ENCODE measurements around the gene LRRC4B. TPM values are rescaled to one million over a fixed set of nuclear protein-coding genes. Genes with fewer than 3 reads are reported as not detected.

Gene LRRC4B
- total and polyA plus RNA-seq, 2 of the 13 experiments (the other 11 are each of a cell fraction or from before 2014, with no cell fraction given): not detected

DNA sequence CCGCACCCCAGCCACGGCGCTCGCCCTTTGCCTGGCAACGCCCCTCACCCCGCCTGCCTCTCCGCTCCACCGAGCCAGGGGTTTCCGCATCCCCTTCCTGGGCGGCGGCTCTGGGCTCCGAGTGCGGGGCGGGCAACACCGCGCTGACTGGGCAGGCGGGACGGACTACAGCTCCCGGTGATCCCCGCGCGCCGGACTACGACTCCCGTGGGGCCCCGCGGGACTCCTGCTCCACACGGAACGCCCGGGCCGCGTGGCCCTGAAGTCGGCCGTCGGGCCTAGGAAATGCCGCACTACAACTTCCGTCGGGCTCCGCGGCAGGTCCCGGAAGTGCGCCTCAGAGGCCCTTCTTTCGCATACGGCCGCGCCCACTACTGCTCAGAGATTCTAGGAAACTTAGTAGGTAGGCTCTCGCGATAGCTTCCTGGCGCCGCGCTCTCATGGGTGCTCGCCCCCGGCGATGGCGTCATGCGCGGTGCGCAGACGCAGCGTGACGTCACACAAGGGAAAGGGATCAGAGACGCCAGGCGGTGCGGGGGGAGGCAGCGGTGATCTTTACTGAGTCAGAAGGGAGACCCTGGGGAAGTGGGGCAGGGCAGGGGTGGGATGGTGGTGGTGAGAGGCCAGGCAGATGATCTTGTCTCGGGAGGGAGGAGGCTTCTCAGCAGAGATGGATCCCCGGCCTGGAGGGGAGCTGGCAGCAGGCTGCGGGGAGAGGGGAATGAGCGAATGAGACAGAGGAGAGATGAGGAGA lies 57.0 kb downstream of the LRRC4B start, which contains the start of gene JOSD2 (continued):
- TF ChIP-seq, protein P1, sequence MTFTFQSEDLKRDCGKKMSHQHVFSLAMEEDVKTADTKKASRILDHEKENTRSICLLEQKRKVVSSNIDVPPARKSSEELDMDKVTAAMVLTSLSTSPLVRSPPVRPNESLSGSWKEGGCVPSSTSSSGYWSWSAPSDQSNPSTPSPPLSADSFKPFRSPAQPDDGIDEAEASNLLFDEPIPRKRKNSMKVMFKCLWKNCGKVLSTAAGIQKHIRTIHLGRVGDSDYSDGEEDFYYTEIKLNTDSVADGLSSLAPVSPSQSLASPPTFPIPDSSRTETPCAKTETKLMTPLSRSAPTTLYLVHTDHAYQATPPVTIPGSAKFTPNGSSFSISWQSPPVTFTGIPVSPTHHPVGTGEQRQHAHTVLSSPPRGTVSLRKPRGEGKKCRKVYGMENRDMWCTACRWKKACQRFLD (CRISPR knock-in tag; IDR thresholded peaks at IDR 0.05; ENCODE audit: borderline replicate concordance): no peak
- TF ChIP-seq ZNF674 (CRISPR knock-in tag; IDR thresholded peaks at IDR 0.05; ENCODE audit: low read depth) (no peak), NCOA2 (CRISPR knock-in tag; IDR thresholded peaks at IDR 0.05) (no peak), ZNF883 (CRISPR knock-in tag; IDR thresholded peaks at IDR 0.05; ENCODE audit: not compliant biosample characterization) (no peak), ZNF354B (CRISPR knock-in tag; IDR thresholded peaks at IDR 0.05) (no peak), TMF1 (CRISPR knock-in tag; IDR thresholded peaks at IDR 0.05; ENCODE audit: low read depth) (no peak), ATF1 (CRISPR knock-in tag; IDR thresholded peaks at IDR 0.05) (peak; percentile 95), ZNF891 (CRISPR knock-in tag; IDR thresholded peaks at IDR 0.05) (peak; percentile 17; the same call in 1 of the 2 replicates), ZNF616 (CRISPR knock-in tag; IDR thresholded peaks at IDR 0.05; ENCODE audit: low read depth) (no peak), HDAC6 (IDR thresholded peaks at IDR 0.05; ENCODE audit: low read depth, low read length) (no peak), HDAC2 (CRISPR knock-in tag; IDR thresholded peaks at IDR 0.05) (peak; percentile 31; the same call in 1 of the 2 replicates), ZNF570 (CRISPR knock-in tag; IDR thresholded peaks at IDR 0.05; ENCODE audit: borderline replicate concordance) (no peak), ZNF607 (CRISPR knock-in tag; IDR thresholded peaks at IDR 0.05; ENCODE audit: borderline replicate concordance) (no peak), SRY (CRISPR knock-in tag; IDR thresholded peaks at IDR 0.05) (no peak), MATR3 (CRISPR knock-in tag; IDR thresholded peaks at IDR 0.05) (no peak), ZBTB20 (CRISPR knock-in tag; IDR thresholded peaks at IDR 0.05; ENCODE audit: borderline replicate concordance, low read depth) (no peak), MBNL3 (CRISPR knock-in tag; conservative IDR thresholded peaks at IDR 0.05) (no peak), ZNF274 (CRISPR knock-in tag; IDR thresholded peaks at IDR 0.05) (no peak)
- TF ChIP-seq, protein P2, sequence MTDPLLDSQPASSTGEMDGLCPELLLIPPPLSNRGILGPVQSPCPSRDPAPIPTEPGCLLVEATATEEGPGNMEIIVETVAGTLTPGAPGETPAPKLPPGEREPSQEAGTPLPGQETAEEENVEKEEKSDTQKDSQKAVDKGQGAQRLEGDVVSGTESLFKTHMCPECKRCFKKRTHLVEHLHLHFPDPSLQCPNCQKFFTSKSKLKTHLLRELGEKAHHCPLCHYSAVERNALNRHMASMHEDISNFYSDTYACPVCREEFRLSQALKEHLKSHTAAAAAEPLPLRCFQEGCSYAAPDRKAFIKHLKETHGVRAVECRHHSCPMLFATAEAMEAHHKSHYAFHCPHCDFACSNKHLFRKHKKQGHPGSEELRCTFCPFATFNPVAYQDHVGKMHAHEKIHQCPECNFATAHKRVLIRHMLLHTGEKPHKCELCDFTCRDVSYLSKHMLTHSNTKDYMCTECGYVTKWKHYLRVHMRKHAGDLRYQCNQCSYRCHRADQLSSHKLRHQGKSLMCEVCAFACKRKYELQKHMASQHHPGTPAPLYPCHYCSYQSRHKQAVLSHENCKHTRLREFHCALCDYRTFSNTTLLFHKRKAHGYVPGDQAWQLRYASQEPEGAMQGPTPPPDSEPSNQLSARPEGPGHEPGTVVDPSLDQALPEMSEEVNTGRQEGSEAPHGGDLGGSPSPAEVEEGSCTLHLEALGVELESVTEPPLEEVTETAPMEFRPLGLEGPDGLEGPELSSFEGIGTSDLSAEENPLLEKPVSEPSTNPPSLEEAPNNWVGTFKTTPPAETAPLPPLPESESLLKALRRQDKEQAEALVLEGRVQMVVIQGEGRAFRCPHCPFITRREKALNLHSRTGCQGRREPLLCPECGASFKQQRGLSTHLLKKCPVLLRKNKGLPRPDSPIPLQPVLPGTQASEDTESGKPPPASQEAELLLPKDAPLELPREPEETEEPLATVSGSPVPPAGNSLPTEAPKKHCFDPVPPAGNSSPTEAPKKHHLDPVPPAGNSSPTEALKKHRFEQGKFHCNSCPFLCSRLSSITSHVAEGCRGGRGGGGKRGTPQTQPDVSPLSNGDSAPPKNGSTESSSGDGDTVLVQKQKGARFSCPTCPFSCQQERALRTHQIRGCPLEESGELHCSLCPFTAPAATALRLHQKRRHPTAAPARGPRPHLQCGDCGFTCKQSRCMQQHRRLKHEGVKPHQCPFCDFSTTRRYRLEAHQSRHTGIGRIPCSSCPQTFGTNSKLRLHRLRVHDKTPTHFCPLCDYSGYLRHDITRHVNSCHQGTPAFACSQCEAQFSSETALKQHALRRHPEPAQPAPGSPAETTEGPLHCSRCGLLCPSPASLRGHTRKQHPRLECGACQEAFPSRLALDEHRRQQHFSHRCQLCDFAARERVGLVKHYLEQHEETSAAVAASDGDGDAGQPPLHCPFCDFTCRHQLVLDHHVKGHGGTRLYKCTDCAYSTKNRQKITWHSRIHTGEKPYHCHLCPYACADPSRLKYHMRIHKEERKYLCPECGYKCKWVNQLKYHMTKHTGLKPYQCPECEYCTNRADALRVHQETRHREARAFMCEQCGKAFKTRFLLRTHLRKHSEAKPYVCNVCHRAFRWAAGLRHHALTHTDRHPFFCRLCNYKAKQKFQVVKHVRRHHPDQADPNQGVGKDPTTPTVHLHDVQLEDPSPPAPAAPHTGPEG (CRISPR knock-in tag; IDR thresholded peaks at IDR 0.05): no peak
- TF ChIP-seq, protein P3, sequence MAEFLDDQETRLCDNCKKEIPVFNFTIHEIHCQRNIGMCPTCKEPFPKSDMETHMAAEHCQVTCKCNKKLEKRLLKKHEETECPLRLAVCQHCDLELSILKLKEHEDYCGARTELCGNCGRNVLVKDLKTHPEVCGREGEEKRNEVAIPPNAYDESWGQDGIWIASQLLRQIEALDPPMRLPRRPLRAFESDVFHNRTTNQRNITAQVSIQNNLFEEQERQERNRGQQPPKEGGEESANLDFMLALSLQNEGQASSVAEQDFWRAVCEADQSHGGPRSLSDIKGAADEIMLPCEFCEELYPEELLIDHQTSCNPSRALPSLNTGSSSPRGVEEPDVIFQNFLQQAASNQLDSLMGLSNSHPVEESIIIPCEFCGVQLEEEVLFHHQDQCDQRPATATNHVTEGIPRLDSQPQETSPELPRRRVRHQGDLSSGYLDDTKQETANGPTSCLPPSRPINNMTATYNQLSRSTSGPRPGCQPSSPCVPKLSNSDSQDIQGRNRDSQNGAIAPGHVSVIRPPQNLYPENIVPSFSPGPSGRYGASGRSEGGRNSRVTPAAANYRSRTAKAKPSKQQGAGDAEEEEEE (CRISPR knock-in tag; IDR thresholded peaks at IDR 0.05; ENCODE audit: borderline replicate concordance): no peak
- TF ChIP-seq, protein P4, sequence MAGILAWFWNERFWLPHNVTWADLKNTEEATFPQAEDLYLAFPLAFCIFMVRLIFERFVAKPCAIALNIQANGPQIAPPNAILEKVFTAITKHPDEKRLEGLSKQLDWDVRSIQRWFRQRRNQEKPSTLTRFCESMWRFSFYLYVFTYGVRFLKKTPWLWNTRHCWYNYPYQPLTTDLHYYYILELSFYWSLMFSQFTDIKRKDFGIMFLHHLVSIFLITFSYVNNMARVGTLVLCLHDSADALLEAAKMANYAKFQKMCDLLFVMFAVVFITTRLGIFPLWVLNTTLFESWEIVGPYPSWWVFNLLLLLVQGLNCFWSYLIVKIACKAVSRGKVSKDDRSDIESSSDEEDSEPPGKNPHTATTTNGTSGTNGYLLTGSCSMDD (CRISPR knock-in tag; IDR thresholded peaks at IDR 0.05): no peak

All from HepG2 (cell line).